ENCODE data around the gene PRTN3.

PRTN3 gene, protein sequence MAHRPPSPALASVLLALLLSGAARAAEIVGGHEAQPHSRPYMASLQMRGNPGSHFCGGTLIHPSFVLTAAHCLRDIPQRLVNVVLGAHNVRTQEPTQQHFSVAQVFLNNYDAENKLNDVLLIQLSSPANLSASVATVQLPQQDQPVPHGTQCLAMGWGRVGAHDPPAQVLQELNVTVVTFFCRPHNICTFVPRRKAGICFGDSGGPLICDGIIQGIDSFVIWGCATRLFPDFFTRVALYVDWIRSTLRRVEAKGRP

DNA sequence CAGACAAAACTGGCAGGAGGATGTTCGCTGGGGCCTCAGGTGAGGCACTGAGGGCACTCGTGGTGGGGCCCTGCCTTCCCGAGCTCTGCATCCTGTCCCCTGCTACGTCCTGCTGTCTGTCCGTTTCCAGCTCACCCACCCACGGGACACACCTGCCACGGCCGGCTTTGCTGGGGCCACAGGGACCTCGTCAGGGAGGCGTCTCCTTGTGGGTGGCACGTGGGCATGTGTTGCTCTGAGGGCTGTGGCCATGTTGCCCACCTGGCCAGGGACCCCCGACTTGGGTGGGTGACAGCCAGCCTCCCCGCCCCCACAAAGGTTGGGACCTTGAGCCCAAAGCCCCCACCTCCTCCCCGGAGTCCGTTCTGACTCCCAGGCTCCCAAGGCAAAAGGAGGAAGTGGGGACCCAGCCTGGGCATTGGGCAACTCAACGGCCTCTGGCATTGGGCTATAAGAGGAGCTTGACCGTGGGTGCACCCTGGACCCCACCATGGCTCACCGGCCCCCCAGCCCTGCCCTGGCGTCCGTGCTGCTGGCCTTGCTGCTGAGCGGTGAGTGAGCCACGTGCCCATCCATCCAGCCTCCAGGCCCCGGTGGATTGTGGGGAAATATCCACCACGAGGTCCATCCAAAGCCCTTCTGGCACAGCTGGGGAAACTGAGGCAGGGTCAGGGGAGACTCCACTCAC, at the start of gene PRTN3:
Gene PRTN3 (plus strand): TSS at position 481 of the 688 bp plus-strand sequence. CDS start 10 bp downstream, at position 491.
- H3K4me3 ChIP-seq (ENCODE audit: low read length): no peak within 1 kb of the TSS
- no peak for DNase-seq (ENCODE audit: low read depth)
- TF ChIP-seq CTCF (conservative IDR thresholded peaks at IDR 0.05; ENCODE audit: low read depth, low read length): no peak

DNA sequence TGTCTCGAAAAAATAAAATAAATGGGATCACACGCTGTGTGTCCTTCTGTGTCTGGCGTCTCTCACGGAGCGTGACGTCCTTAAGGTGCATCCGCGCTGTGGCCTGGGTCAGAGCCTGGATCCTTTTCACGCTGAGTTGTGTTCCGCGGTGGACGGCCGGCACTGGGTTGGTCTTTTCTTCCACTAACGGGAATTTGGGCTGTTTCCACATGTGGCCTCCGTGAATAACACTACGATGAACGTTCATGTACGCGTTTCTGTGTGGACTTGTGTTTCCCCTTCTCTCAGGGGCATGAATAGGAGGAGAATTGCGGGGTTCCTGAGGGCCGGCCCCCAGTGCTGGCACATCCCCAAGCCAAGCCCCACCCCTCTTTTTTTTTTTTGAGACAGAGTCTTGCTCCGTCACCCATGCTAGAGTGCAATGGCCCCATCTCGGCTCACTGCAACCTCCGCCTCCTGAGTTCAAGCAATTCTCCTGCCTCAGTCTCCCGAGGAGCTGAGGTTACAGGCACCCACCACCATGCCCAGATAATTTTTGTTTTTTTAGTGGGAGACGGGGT, 49.7 kb upstream of the PRTN3 start:
- DNase-seq (ENCODE audit: low read depth): no peak
- no peak overlapping the region for H3K4me3 ChIP-seq (ENCODE audit: low read length)
- no peak for TF ChIP-seq CTCF (conservative IDR thresholded peaks at IDR 0.05; ENCODE audit: low read depth, low read length)

GRCh38 chr19:791567-792305, 49.1 kb upstream of the PRTN3 start:
- TF ChIP-seq CTCF (conservative IDR thresholded peaks at IDR 0.05; ENCODE audit: low read depth, low read length): no peak
- DNase-seq (ENCODE audit: low read depth): no peak
- no peak overlapping the region for H3K4me3 ChIP-seq (ENCODE audit: low read length)

DNA sequence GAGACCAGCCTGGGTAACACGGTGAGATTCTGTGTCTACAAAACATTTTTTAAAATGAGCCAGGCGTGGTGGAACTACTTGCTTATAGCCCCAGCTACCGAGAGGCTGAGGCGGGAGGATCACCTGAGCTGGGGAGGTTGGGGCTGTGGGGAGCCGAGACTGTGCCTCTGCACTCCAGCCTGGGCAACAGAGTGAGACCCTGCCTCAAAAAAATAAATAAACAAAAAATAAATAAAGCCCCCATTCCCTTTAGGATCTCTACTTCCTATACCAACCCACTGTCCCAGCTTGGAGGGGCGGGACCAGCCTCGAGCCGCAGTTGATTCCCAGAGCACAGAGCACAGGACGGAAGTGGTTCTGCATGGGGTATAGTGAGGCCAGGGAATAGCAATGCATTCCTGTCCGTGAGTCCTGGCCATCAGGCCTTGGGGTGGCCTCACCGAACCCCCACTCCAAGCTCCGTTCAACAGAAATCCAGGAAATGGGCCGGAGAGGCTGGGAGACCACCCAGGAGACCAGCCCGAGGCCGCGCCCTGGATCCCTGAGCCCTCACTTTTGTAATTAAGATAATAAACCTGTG, 48.4 kb upstream of the PRTN3 start:
- no peak overlapping the region for H3K4me3 ChIP-seq (ENCODE audit: low read length)
- no peak for DNase-seq (ENCODE audit: low read depth)
- TF ChIP-seq CTCF (conservative IDR thresholded peaks at IDR 0.05; ENCODE audit: low read depth, low read length): no peak

- no peak for TF ChIP-seq CTCF (conservative IDR thresholded peaks at IDR 0.05; ENCODE audit: low read depth, low read length)
- DNase-seq (ENCODE audit: low read depth): no peak
- H3K4me3 ChIP-seq (ENCODE audit: low read length): no peak overlapping the region
These were observed 47.0 kb upstream of the PRTN3 start for GRCh38 chr19:793806-794205.

DNA sequence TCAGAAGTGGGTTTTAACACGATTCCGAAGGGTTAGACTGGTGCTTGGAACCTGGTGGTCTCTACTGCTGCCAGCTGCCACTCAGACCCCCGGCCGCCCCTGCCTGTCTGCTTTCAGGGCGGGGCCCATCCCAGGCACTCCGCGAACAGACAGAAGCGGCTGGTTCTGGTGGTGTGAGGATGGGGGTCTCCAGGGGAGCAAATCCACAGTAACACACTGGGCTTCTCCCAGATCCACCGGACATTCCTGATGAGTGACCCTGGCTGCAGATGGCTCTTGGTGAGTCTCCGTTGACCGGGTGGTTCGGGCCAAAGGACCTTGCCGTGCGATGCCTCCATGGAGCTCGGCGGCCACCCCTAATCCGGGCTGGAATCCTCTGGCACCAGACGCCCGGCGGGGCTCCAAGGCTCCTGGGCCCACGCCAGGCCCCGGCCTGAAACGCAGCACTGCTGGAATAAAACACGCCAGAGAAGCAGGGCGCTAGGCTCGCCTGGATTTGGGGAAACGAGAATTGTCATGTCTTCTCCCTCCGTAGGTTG, 45.7 kb upstream of the PRTN3 start:
- no peak for DNase-seq (ENCODE audit: low read depth)
- no peak for TF ChIP-seq CTCF (conservative IDR thresholded peaks at IDR 0.05; ENCODE audit: low read depth, low read length)

More for the DNA sequence above, 45.7 kb upstream of the PRTN3 start:
- no peak overlapping the region for H3K4me3 ChIP-seq (ENCODE audit: low read length)
